ENCODE results near the gene KMT2B.

The KMT2B gene

DNA sequence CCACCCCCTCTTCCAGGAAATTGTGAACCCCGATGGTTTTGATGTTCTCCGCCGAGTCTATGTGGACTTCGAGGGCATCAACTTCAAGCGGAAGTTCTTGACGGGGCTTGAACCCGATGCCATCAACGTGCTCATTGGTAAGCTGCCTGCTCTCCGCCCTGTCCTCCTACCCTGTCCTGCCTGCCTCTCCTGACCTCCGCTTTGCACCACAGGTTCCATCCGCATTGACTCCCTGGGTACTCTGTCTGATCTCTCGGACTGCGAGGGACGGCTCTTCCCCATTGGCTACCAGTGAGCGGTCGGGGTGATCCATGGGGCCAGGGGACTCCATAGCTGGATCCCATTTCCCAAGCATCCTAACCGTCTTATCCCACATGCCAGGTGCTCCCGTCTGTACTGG, 12.5 kb downstream of the KMT2B start:
- Histone ChIP-seq H3K9me3 (ENCODE audit: control insufficient read depth, insufficient read depth, low read length) (no peaks in the 10 kb centered on the region), H3K27me3 (ENCODE audit: control insufficient read depth, insufficient read depth, low read length) (no peaks in the 10 kb centered on the region), H3K9ac (ENCODE audit: low read depth, low read length) (no peak overlapping the region), H3K4me3 (ENCODE audit: low read depth, low read length) (no peak overlapping the region), H3K36me3 (ENCODE audit: control insufficient read depth, insufficient read depth, low read length) (peaks cover 72% of the 10 kb centered on the region), H3K4me1 (ENCODE audit: control insufficient read depth, insufficient read depth, low read length) (no peaks in the 10 kb centered on the region)

GRCh38 chr19:35731353-35731752, 13.6 kb downstream of the KMT2B start:
- H3K36me3 ChIP-seq (ENCODE audit: control insufficient read depth, insufficient read depth, low read length), result peaks cover 65% of the 10 kb centered on the region
- no peaks in the 10 kb centered on the region for H3K9me3 ChIP-seq (ENCODE audit: control insufficient read depth, insufficient read depth, low read length)
- no peaks in the 10 kb centered on the region for H3K27me3 ChIP-seq (ENCODE audit: control insufficient read depth, insufficient read depth, low read length)
- H3K4me3 ChIP-seq (ENCODE audit: low read depth, low read length), result no peak overlapping the region
- H3K4me1 ChIP-seq (ENCODE audit: control insufficient read depth, insufficient read depth, low read length), result no peaks in the 10 kb centered on the region
- no peak overlapping the region for H3K9ac ChIP-seq (ENCODE audit: low read depth, low read length)

GRCh38 chr19:35731779-35732405, 14.1 kb downstream of the KMT2B start:
- no peak overlapping the region for H3K9ac ChIP-seq (ENCODE audit: low read depth, low read length)
- H3K9me3 ChIP-seq (ENCODE audit: control insufficient read depth, insufficient read depth, low read length), result no peaks in the 10 kb centered on the region
- H3K36me3 ChIP-seq (ENCODE audit: control insufficient read depth, insufficient read depth, low read length), result peaks cover 68% of the 10 kb centered on the region
- no peaks in the 10 kb centered on the region for H3K4me1 ChIP-seq (ENCODE audit: control insufficient read depth, insufficient read depth, low read length)
- no peak overlapping the region for H3K4me3 ChIP-seq (ENCODE audit: low read depth, low read length)
- no peaks in the 10 kb centered on the region for H3K27me3 ChIP-seq (ENCODE audit: control insufficient read depth, insufficient read depth, low read length)

- H3K9me3 ChIP-seq (ENCODE audit: control insufficient read depth, insufficient read depth, low read length), result no peaks in the 10 kb centered on the region
- H3K27me3 ChIP-seq (ENCODE audit: control insufficient read depth, insufficient read depth, low read length), result no peaks in the 10 kb centered on the region
- no peak overlapping the region for H3K4me3 ChIP-seq (ENCODE audit: low read depth, low read length)
- H3K9ac ChIP-seq (ENCODE audit: low read depth, low read length), result no peak overlapping the region
- H3K36me3 ChIP-seq (ENCODE audit: control insufficient read depth, insufficient read depth, low read length), result peaks cover 68% of the 10 kb centered on the region
- no peaks in the 10 kb centered on the region for H3K4me1 ChIP-seq (ENCODE audit: control insufficient read depth, insufficient read depth, low read length)
Measured at GRCh38 chr19:35732540-35733179, 14.9 kb downstream of the KMT2B start.

- Histone ChIP-seq H3K27me3 (ENCODE audit: control insufficient read depth, insufficient read depth, low read length) (no peaks in the 10 kb centered on the region), H3K9ac (ENCODE audit: low read depth, low read length) (no peak overlapping the region), H3K4me3 (ENCODE audit: low read depth, low read length) (no peak overlapping the region), H3K4me1 (ENCODE audit: control insufficient read depth, insufficient read depth, low read length) (no peaks in the 10 kb centered on the region), H3K36me3 (ENCODE audit: control insufficient read depth, insufficient read depth, low read length) (peaks cover 68% of the 10 kb centered on the region), H3K9me3 (ENCODE audit: control insufficient read depth, insufficient read depth, low read length) (no peaks in the 10 kb centered on the region)
Measured at GRCh38 chr19:35733180-35734125, 15.7 kb downstream of the KMT2B start.

GRCh38 chr19:35734273-35734672, 16.5 kb downstream of the KMT2B start:
- H3K36me3 ChIP-seq (ENCODE audit: control insufficient read depth, insufficient read depth, low read length), result peaks cover 68% of the 10 kb centered on the region
- no peaks in the 10 kb centered on the region for H3K9me3 ChIP-seq (ENCODE audit: control insufficient read depth, insufficient read depth, low read length)
- no peaks in the 10 kb centered on the region for H3K4me1 ChIP-seq (ENCODE audit: control insufficient read depth, insufficient read depth, low read length)

DNA sequence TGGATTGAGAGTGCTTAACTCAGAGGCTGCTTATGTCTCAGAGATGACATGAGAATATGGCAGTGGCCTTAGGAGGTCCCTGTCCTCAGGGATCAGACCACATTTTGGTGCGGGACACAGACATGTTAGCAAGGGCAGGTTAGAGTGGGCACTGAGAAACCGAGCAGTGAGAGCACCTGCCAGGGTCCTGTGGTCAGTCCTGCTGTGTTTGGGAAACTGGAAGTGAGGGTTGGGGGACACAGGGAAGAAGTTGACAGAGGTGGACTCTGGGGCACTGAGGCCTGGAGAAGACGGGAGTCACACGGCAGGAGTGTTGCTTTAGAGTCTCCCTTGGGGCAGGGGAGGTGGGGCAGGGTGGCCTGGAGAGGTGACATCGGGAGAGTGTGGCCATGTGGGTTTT, 17.1 kb downstream of the KMT2B start:
- H3K9me3 ChIP-seq (ENCODE audit: control insufficient read depth, insufficient read depth, low read length), result no peaks in the 10 kb centered on the region
- H3K9ac ChIP-seq (ENCODE audit: low read depth, low read length), result no peak overlapping the region
- H3K27me3 ChIP-seq (ENCODE audit: control insufficient read depth, insufficient read depth, low read length), result no peaks in the 10 kb centered on the region
- no peaks in the 10 kb centered on the region for H3K4me1 ChIP-seq (ENCODE audit: control insufficient read depth, insufficient read depth, low read length)
- H3K36me3 ChIP-seq (ENCODE audit: control insufficient read depth, insufficient read depth, low read length), result peaks cover 62% of the 10 kb centered on the region
- no peak overlapping the region for H3K4me3 ChIP-seq (ENCODE audit: low read depth, low read length)

More at GRCh38 chr19:35734273-35734672, 16.5 kb downstream of the KMT2B start:
- Histone ChIP-seq H3K4me3 (ENCODE audit: low read depth, low read length) (no peak overlapping the region), H3K27me3 (ENCODE audit: control insufficient read depth, insufficient read depth, low read length) (no peaks in the 10 kb centered on the region), H3K9ac (ENCODE audit: low read depth, low read length) (no peak overlapping the region)

DNA sequence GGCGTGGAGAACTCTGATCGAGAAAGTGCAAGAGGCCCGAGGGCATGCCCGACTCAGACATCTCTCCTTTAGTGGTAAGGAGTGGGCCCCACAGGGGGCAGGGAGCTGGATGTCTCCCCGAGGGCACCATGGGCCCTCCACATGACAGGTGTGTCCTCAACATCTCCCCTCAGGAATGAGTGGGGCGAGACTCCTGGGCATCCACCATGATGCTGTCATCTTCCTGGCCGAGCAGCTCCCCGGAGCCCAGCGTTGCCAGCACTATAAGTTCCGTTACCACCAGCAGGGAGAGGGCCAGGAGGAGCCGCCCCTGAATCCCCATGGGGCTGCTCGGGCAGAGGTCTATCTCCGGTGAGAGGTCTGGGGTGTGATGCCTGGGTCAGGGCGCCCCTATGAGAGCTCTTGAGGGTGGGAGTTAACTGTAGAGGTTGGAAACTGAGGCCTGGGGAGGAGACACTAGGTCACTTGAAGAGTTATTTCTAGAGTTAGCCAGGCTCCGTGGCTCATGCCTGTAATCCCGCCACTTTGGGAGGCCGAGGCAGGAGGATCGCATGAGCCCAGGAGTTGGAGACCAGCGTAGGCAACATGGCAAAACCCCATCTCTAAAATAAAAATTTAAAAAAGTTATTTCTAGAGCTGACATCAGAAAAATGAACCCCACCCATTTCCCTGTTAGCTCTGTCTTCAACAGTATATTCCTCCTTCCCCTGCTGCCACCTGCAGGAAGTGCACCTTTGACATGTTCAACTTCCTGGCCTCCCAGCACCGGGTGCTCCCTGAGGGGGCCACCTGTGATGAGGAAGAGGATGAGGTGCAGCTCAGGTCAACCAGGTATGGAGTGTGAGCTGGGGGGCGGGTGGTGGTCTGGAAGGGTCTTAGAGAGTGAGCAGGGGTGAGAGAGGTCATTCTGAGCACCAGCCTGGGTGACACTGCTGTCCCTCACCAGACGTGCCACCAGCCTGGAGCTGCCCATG, 19.4 kb downstream of the KMT2B start:
- H3K27me3 ChIP-seq (ENCODE audit: control insufficient read depth, insufficient read depth, low read length), result no peaks in the 10 kb centered on the region
- H3K9ac ChIP-seq (ENCODE audit: low read depth, low read length), result no peak overlapping the region
- no peak overlapping the region for H3K4me3 ChIP-seq (ENCODE audit: low read depth, low read length)
- H3K36me3 ChIP-seq (ENCODE audit: control insufficient read depth, insufficient read depth, low read length), result peaks cover 43% of the 10 kb centered on the region
- no peaks in the 10 kb centered on the region for H3K4me1 ChIP-seq (ENCODE audit: control insufficient read depth, insufficient read depth, low read length)
- no peaks in the 10 kb centered on the region for H3K9me3 ChIP-seq (ENCODE audit: control insufficient read depth, insufficient read depth, low read length)

DNA sequence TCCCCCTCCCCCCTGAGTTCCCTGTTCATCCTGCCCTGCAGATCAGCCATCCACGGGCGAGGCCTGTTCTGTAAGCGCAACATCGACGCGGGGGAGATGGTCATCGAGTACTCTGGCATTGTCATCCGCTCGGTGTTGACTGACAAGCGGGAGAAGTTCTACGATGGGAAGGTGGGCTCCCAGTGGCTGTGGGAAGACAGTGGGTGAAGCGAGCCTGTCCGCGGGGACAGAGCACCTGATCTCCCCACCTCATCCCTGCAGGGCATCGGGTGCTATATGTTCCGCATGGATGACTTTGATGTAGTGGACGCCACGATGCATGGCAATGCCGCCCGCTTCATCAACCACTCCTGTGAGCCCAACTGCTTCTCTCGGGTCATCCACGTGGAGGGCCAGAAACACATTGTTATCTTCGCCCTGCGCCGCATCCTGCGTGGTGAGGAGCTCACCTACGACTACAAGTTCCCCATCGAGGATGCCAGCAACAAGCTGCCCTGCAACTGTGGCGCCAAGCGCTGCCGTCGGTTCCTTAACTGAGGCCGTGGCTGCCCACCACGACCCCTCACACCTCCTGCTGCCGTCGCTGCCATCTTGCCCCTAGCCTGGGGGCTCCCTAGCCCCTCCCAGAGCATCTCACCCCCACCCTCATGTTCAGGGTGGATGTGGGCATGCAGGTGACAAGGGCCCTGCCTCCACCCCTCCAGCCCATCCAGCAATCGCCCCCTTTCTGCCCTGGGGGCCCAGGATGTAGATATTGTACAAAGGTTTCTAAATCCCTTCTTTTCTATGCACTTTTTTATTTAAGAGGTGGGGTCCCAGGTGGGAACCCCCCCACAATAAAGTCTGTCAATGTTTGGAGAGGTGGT, 20.5 kb downstream of the KMT2B start:
- Histone ChIP-seq H3K9ac (ENCODE audit: low read depth, low read length) (no peak overlapping the region), H3K4me1 (ENCODE audit: control insufficient read depth, insufficient read depth, low read length) (no peaks in the 10 kb centered on the region), H3K36me3 (ENCODE audit: control insufficient read depth, insufficient read depth, low read length) (peaks cover 43% of the 10 kb centered on the region), H3K4me3 (ENCODE audit: low read depth, low read length) (no peak overlapping the region), H3K9me3 (ENCODE audit: control insufficient read depth, insufficient read depth, low read length) (no peaks in the 10 kb centered on the region), H3K27me3 (ENCODE audit: control insufficient read depth, insufficient read depth, low read length) (no peaks in the 10 kb centered on the region)

GRCh38 chr19:35738887-35739229, 21.1 kb downstream of the KMT2B start:
- no peak overlapping the region for H3K9ac ChIP-seq (ENCODE audit: low read depth, low read length)
- H3K27me3 ChIP-seq (ENCODE audit: control insufficient read depth, insufficient read depth, low read length), result no peaks in the 10 kb centered on the region
- no peak overlapping the region for H3K4me3 ChIP-seq (ENCODE audit: low read depth, low read length)
- no peaks in the 10 kb centered on the region for H3K4me1 ChIP-seq (ENCODE audit: control insufficient read depth, insufficient read depth, low read length)
- peaks cover 38% of the 10 kb centered on the region for H3K36me3 ChIP-seq (ENCODE audit: control insufficient read depth, insufficient read depth, low read length)
- no peaks in the 10 kb centered on the region for H3K9me3 ChIP-seq (ENCODE audit: control insufficient read depth, insufficient read depth, low read length)

Data from iPS-15b (cell line).